Measurements from ENCODE around the gene NAALADL2. TPM values are rescaled to one million over a fixed set of nuclear protein-coding genes. Genes with fewer than 3 reads are reported as not detected.
"Not testable (repeated sequence)": the region's sequence is repeated elsewhere in the genome, so short reads cannot be mapped to it uniquely, and the experiment has no call there.

NAALADL2 gene
- total and polyA plus RNA-seq, 9 of the 15 experiments (the other 6 are each of a cell fraction or from before 2014, with no cell fraction given): 0.29 to 1.1 (median 0.79) TPM; not detected in 1

DNA sequence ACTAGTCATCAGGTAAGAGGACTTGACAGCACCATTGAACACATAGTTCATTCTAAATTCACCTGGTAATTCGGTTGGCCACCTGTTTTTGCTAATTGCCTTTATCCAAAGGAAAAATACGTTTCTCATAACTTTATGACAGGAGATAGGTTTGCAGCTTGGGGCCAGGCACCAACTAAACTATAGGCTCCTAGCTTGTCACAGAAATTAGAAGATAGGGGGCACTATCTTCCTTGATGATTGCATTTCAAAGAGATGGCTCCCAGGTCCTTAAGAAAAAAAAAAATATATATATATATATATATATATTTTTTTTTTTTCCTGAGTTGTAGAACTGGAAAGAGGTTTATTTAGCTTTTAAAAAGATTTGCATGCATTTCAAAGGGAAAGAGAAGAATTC is 563.6 kb downstream of the NAALADL2 start:
- no peak overlapping the region for H3K4me2 ChIP-seq (ENCODE audit: insufficient read depth, low read length)
- no peak overlapping the region for H3K9ac ChIP-seq (ENCODE audit: insufficient read depth in 1 of 2, low read depth in 2 of 2, low read length in 2 of 2)
- ChIA-PET CTCF (ENCODE audit: low intra/inter-chr PET ratio) (no interaction called here), POLR2A (no interaction called here)
- H3K36me3 ChIP-seq (ENCODE audit: control insufficient read depth, insufficient read depth, low read length): no peaks in the 10 kb centered on the region
- no peaks in the 10 kb centered on the region for H3K79me2 ChIP-seq (ENCODE audit: control insufficient read depth, insufficient read depth, low read length)
- TF ChIP-seq, protein P1, sequence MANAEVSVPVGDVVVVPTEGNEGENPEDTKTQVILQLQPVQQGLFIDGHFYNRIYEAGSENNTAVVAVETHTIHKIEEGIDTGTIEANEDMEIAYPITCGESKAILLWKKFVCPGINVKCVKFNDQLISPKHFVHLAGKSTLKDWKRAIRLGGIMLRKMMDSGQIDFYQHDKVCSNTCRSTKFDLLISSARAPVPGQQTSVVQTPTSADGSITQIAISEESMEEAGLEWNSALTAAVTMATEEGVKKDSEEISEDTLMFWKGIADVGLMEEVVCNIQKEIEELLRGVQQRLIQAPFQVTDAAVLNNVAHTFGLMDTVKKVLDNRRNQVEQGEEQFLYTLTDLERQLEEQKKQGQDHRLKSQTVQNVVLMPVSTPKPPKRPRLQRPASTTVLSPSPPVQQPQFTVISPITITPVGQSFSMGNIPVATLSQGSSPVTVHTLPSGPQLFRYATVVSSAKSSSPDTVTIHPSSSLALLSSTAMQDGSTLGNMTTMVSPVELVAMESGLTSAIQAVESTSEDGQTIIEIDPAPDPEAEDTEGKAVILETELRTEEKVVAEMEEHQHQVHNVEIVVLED (CRISPR knock-in tag; IDR thresholded peaks at IDR 0.05): no peak
- no peak for TF ChIP-seq BRF1 (IDR thresholded peaks at IDR 0.05; ENCODE audit: borderline replicate concordance, extremely low read depth, insufficient read length)
- TF ChIP-seq POLR3A (IDR thresholded peaks at IDR 0.05; ENCODE audit: borderline replicate concordance, extremely low read depth, insufficient read depth, insufficient read length): no peak
- TF ChIP-seq ATF3 (IDR thresholded peaks at IDR 0.05): no peak
- TF ChIP-seq ATF3 (CRISPR knock-in tag; conservative IDR thresholded peaks at IDR 0.05): no peak
- no peak for TF ChIP-seq BDP1 (IDR thresholded peaks at IDR 0.05; ENCODE audit: insufficient read depth, insufficient read length)
- no peak for TF ChIP-seq MLLT1 (IDR thresholded peaks at IDR 0.05)
- TF ChIP-seq MED1 (CRISPR knock-in tag; IDR thresholded peaks at IDR 0.05; ENCODE audit: borderline replicate concordance): no peak
- TF ChIP-seq MEF2A (IDR thresholded peaks at IDR 0.05; ENCODE audit: control insufficient read depth, low read depth, low read length): no peak
- WGBS (ENCODE audit: insufficient coverage, low coverage, missing lambda C conversion rate): 0% methylated on average over 2 of the region's 2 CpGs
- no peaks in the 10 kb centered on the region for H3K9me1 ChIP-seq (ENCODE audit: control insufficient read depth, insufficient read depth, low read length)
- H3K4me3 ChIP-seq: no peak overlapping the region
- no peak overlapping the region for H2AFZ ChIP-seq (ENCODE audit: low read depth, low read length)
- no peaks in the 10 kb centered on the region for H3K27me3 ChIP-seq (ENCODE audit: control insufficient read depth in 2 of 2, insufficient read depth in 2 of 2, low read length in 2 of 2)
- BruUV-seq (replicated peaks): no TSS peak
- H3K9me3 ChIP-seq (replicated peaks; ENCODE audit: control insufficient read depth, insufficient read depth, low read depth, low read length): 0 out of 2 replicates have a peak, but pooled peaks cover 1% of the 10 kb centered on the region
- no peaks in the 10 kb centered on the region for H3K4me1 ChIP-seq (replicated peaks in 1 of 2; ENCODE audit: control insufficient read depth in 2 of 2, insufficient read depth in 2 of 2, low read length in 2 of 2)
- H3K27ac ChIP-seq (ENCODE audit: extremely low read depth, low read depth, low read length): no peak overlapping the region
- ATAC-seq (no peak), FAIRE-seq (no peak), DNase-seq (ENCODE audit: extremely low read depth in 1 of 4, low spot score in 3 of 4) (no peak)
- intact Hi-C loops (cut with micrococcal nuclease): no loop called here
- in situ Hi-C loops (cut with MboI): no loop called here
- H4K20me1 ChIP-seq (replicated peaks; ENCODE audit: control insufficient read depth, insufficient read depth, low read length): no peaks in the 10 kb centered on the region

GRCh38 chr3:175423848-175424247 is 564.7 kb downstream of the NAALADL2 start:
- H4K20me1 ChIP-seq (replicated peaks; ENCODE audit: control insufficient read depth, insufficient read depth, low read length); H3K36me3 ChIP-seq (ENCODE audit: control insufficient read depth, insufficient read depth, low read length); ATAC-seq; POLR2A ChIA-PET; H3K4me1 ChIP-seq (replicated peaks in 1 of 2; ENCODE audit: control insufficient read depth in 2 of 2, insufficient read depth in 2 of 2, low read length in 2 of 2); BruUV-seq (replicated peaks); in situ Hi-C loops (cut with MboI); H2AFZ ChIP-seq (ENCODE audit: low read depth, low read length); H3K9me3 ChIP-seq (replicated peaks; ENCODE audit: control insufficient read depth, insufficient read depth, low read depth, low read length); H3K4me2 ChIP-seq (ENCODE audit: insufficient read depth, low read length); H3K9me1 ChIP-seq (ENCODE audit: control insufficient read depth, insufficient read depth, low read length); H3K4me3 ChIP-seq; H3K79me2 ChIP-seq (ENCODE audit: control insufficient read depth, insufficient read depth, low read length); H3K9ac ChIP-seq (ENCODE audit: insufficient read depth in 1 of 2, low read depth in 2 of 2, low read length in 2 of 2); CTCF ChIA-PET (ENCODE audit: low intra/inter-chr PET ratio); DNase-seq (ENCODE audit: extremely low read depth in 1 of 4, low spot score in 3 of 4); H3K27ac ChIP-seq (ENCODE audit: extremely low read depth, low read depth, low read length); FAIRE-seq; H3K27me3 ChIP-seq (ENCODE audit: control insufficient read depth in 2 of 2, insufficient read depth in 2 of 2, low read length in 2 of 2); intact Hi-C loops (cut with micrococcal nuclease): not testable (repeated sequence)
- 20% methylated on average over 2 of the region's 2 CpGs for WGBS (ENCODE audit: insufficient coverage, low coverage, missing lambda C conversion rate)
